ENCODE measurements around the gene HTR3E. TPM values are rescaled to one million over a fixed set of nuclear protein-coding genes. Genes with fewer than 3 reads are reported as not detected.

HTR3E gene
- total RNA-seq, 1 donor from 2014 or later, result not detected

- intact Hi-C loops (cut with DNase I), result loop anchor here (2.0 to 5.0 kb wide), 2 partner anchors 52 to 113 kb away; partner anchors contain the start of genes ABCF3, ALG3 and EEF1AKMT4
- Histone ChIP-seq H3K27ac (peak within 1 kb of the TSS; percentile 91), H3K9me3 (no peaks in the 10 kb centered on the region), H3K27me3 (no peaks in the 10 kb centered on the region), H3K4me3 (peak within 1 kb of the TSS; percentile 80 to 89), H3K36me3 (peaks cover 0 to 15% of the 10 kb centered on the region in 2 donors), H3K4me1 (peaks cover 31% of the 10 kb centered on the region)
- TF ChIP-seq POLR2AphosphoS5 (IDR thresholded peaks at IDR 0.05; ENCODE audit: insufficient read depth in 1 of 2, low read depth in 1 of 2) (peak; percentile 94 to 97), POLR2A (IDR thresholded peaks at IDR 0.05) (peak in 1 of 2 donors; percentile 37)
- TF ChIP-seq, protein P1, sequence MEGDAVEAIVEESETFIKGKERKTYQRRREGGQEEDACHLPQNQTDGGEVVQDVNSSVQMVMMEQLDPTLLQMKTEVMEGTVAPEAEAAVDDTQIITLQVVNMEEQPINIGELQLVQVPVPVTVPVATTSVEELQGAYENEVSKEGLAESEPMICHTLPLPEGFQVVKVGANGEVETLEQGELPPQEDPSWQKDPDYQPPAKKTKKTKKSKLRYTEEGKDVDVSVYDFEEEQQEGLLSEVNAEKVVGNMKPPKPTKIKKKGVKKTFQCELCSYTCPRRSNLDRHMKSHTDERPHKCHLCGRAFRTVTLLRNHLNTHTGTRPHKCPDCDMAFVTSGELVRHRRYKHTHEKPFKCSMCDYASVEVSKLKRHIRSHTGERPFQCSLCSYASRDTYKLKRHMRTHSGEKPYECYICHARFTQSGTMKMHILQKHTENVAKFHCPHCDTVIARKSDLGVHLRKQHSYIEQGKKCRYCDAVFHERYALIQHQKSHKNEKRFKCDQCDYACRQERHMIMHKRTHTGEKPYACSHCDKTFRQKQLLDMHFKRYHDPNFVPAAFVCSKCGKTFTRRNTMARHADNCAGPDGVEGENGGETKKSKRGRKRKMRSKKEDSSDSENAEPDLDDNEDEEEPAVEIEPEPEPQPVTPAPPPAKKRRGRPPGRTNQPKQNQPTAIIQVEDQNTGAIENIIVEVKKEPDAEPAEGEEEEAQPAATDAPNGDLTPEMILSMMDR (IDR thresholded peaks at IDR 0.05), result peak in 2 of 3 experiments; percentile 14 to 42
- DNase-seq (ENCODE audit: extremely low spot score in 2 of 2), result peak in 1 of 2 donors; percentile 91
Observed at GRCh38 chr3:184135149-184135910, 38.5 kb downstream of the HTR3E start, which contains the start of gene EIF2B5. TSS of gene EIF2B5 (plus strand) at chr3:184135358. CDS start at chr3:184135386, 28 bp downstream.

- no peaks in the 10 kb centered on the region for H3K27me3 ChIP-seq
- TF ChIP-seq POLR2A (IDR thresholded peaks at IDR 0.05) (no peak), POLR2AphosphoS5 (IDR thresholded peaks at IDR 0.05; ENCODE audit: insufficient read depth in 1 of 2, low read depth in 1 of 2) (no peak)
- TF ChIP-seq, protein P1 (IDR thresholded peaks at IDR 0.05), result no peak
- H3K27ac ChIP-seq, result peak overlapping the region; percentile 91
- peak overlapping the region; percentile 80 to 89 for H3K4me3 ChIP-seq
- intact Hi-C loops (cut with DNase I), result loop anchor here (2.0 to 5.0 kb wide), 2 partner anchors 51 to 113 kb away; partner anchors contain the start of genes ABCF3, ALG3 and EEF1AKMT4
- no peaks in the 10 kb centered on the region for H3K9me3 ChIP-seq
- peaks cover 31% of the 10 kb centered on the region for H3K4me1 ChIP-seq
- no peak for DNase-seq (ENCODE audit: extremely low spot score in 2 of 2)
- peaks cover 0 to 21% of the 10 kb centered on the region in 2 donors for H3K36me3 ChIP-seq
Observed at GRCh38 chr3:184135911-184136260, 39.0 kb downstream of the HTR3E start.

DNA sequence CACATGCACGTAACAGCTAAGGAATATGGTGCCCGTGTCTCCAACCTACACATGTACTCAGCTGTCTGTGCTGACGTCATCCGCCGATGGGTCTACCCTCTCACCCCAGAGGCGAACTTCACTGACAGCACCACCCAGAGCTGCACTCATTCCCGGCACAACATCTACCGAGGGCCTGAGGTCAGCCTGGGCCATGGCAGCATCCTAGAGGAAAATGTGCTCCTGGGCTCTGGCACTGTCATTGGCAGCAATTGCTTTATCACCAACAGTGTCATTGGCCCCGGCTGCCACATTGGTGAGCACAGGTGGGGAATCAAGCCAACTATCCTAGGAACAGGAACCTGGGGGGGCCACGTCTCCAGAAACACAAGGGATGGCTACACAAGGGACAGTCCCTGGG, 43.6 kb downstream of the HTR3E start:
- no peak for DNase-seq (ENCODE audit: extremely low spot score in 2 of 2)
- TF ChIP-seq POLR2AphosphoS5 (IDR thresholded peaks at IDR 0.05; ENCODE audit: insufficient read depth in 1 of 2, low read depth in 1 of 2) (no peak), POLR2A (IDR thresholded peaks at IDR 0.05) (no peak)
- TF ChIP-seq, protein P1 (IDR thresholded peaks at IDR 0.05), result no peak
- intact Hi-C loops (cut with DNase I), result no loop called here
- peaks cover 6 to 61% of the 10 kb centered on the region in 2 donors for H3K36me3 ChIP-seq
- H3K27me3 ChIP-seq, result no peaks in the 10 kb centered on the region
- peaks cover 31% of the 10 kb centered on the region for H3K4me1 ChIP-seq
- H3K27ac ChIP-seq, result no peak overlapping the region
- H3K9me3 ChIP-seq, result no peaks in the 10 kb centered on the region
- H3K4me3 ChIP-seq, result no peak overlapping the region

- Histone ChIP-seq H3K4me1 (peaks cover 18% of the 10 kb centered on the region), H3K4me3 (no peak overlapping the region), H3K9me3 (no peaks in the 10 kb centered on the region), H3K27me3 (no peaks in the 10 kb centered on the region), H3K27ac (no peak overlapping the region), H3K36me3 (peaks cover 6 to 75% of the 10 kb centered on the region in 2 donors)
- intact Hi-C loops (cut with DNase I), result no loop called here
- DNase-seq (ENCODE audit: extremely low spot score in 2 of 2), result no peak
- TF ChIP-seq, protein P1 (IDR thresholded peaks at IDR 0.05), result no peak
- TF ChIP-seq POLR2AphosphoS5 (IDR thresholded peaks at IDR 0.05; ENCODE audit: insufficient read depth in 1 of 2, low read depth in 1 of 2) (no peak), POLR2A (IDR thresholded peaks at IDR 0.05) (no peak)
Observed at GRCh38 chr3:184142199-184142598, 45.3 kb downstream of the HTR3E start.

GRCh38 chr3:184143327-184143726, 46.5 kb downstream of the HTR3E start:
- Histone ChIP-seq H3K9me3 (no peaks in the 10 kb centered on the region), H3K4me1 (peaks cover 10% of the 10 kb centered on the region), H3K4me3 (no peak overlapping the region), H3K27me3 (no peaks in the 10 kb centered on the region), H3K36me3 (peaks cover 6 to 75% of the 10 kb centered on the region in 2 donors), H3K27ac (no peak overlapping the region)
- intact Hi-C loops (cut with DNase I), result no loop called here
- TF ChIP-seq POLR2AphosphoS5 (IDR thresholded peaks at IDR 0.05; ENCODE audit: insufficient read depth in 1 of 2, low read depth in 1 of 2) (no peak), POLR2A (IDR thresholded peaks at IDR 0.05) (no peak)
- TF ChIP-seq, protein P1 (IDR thresholded peaks at IDR 0.05), result no peak
- DNase-seq (ENCODE audit: extremely low spot score in 2 of 2), result no peak

Data from vagina (tissue), 2 donors.